GM23338 (cell line): Measurements from ENCODE around the gene TUBG2. TPM values are rescaled to one million over a fixed set of nuclear protein-coding genes. Genes with fewer than 3 reads are reported as not detected.

Experiments used
- ATAC-seq: fragments of 200-7000 bp; cut with Tn5 transposase; 3 replicates; pipeline ENCODE4 v1.9.1; 2020
- DNase-seq: peaks from one replicate; pipeline ENCODE4 v3.0.0-alpha.2; 2015; ENCODE audit warnings: low spot score
- H2AFZ ChIP-seq: fragments of 200-600 bp; sonication (generic); 2 replicates; pipeline ENCODE4 v1.8.0; 2016; ENCODE audit warnings: antibody characterized with exemption, mild to moderate bottlenecking, moderate library complexity
- H3F3A ChIP-seq: fragments of 200-600 bp; sonication (generic); replicated peaks from 2 replicates; pipeline ENCODE4 v1.8.0; 2017; ENCODE audit warnings: antibody characterized with exemption, mixed run types, low read depth
- H3K27ac ChIP-seq: fragments of 200-600 bp; sonication (generic); 2 replicates; pipeline ENCODE4 v1.6.1; 2016; ENCODE audit warnings: low read depth
- H3K27me3 ChIP-seq: fragments of 200-600 bp; sonication (generic); 2 replicates; pipeline ENCODE4 v1.8.0; 2016; ENCODE audit warnings: mild to moderate bottlenecking, mixed run types, moderate library complexity; ENCODE audit not compliant: insufficient read depth
- H3K36me3 ChIP-seq: fragments of 200-600 bp; sonication (generic); 2 replicates; pipeline ENCODE4 v1.8.0; 2016; ENCODE audit warnings: mild to moderate bottlenecking; ENCODE audit not compliant: insufficient read depth
- H3K4me1 ChIP-seq: fragments of 200-600 bp; sonication (generic); 2 replicates; pipeline ENCODE4 v1.8.0; 2016; ENCODE audit warnings: mild to moderate bottlenecking, moderate library complexity; ENCODE audit not compliant: insufficient read depth
- H3K4me2 ChIP-seq: fragments of 200-600 bp; sonication (generic); 2 replicates; pipeline ENCODE4 v1.7.1; 2017; ENCODE audit warnings: mixed run types
- H3K4me3 ChIP-seq: fragments of 200-600 bp; sonication (generic); 2 replicates; pipeline ENCODE4 v1.6.1; 2016; ENCODE audit warnings: mixed run types
- H3K79me2 ChIP-seq: fragments of 200-600 bp; sonication (generic); replicated peaks from 2 replicates; pipeline ENCODE4 v1.8.0; 2017; ENCODE audit warnings: mild to moderate bottlenecking; ENCODE audit not compliant: insufficient read depth
- H3K9me2 ChIP-seq: fragments of 200-600 bp; sonication (generic); 2 replicates; pipeline ENCODE4 v1.8.0; 2017; ENCODE audit not compliant: insufficient read depth
- H4K20me1 ChIP-seq: fragments of 200-600 bp; sonication (generic); replicated peaks from 2 replicates; pipeline ENCODE4 v1.8.0; 2017; ENCODE audit warnings: mild to moderate bottlenecking; ENCODE audit not compliant: insufficient read depth
- H3K27ac Mint-ChIP-seq: 2 replicates; pipeline ENCODE4 v1.8.0; 2020; ENCODE audit warnings: inconsistent platforms, mild to moderate bottlenecking, moderate library complexity, mixed read lengths
- H3K27me3 Mint-ChIP-seq: 3 replicates; pipeline ENCODE4 v1.8.0; 2022; ENCODE audit warnings: low read depth, mild to moderate bottlenecking, moderate library complexity, mixed read lengths, inconsistent platforms; ENCODE audit not compliant: insufficient read depth, poor library complexity
- H3K36me3 Mint-ChIP-seq: 3 replicates; pipeline ENCODE4 v1.8.0; 2021; ENCODE audit warnings: low read depth, mild to moderate bottlenecking, inconsistent platforms, moderate library complexity, mixed read lengths
- H3K4me1 Mint-ChIP-seq: 3 replicates; pipeline ENCODE4 v1.8.0; 2020; ENCODE audit warnings: mild to moderate bottlenecking, inconsistent platforms, mixed read lengths
- H3K4me3 Mint-ChIP-seq: 3 replicates; pipeline ENCODE4 v1.8.0; 2021; ENCODE audit warnings: moderate library complexity, mild to moderate bottlenecking, inconsistent platforms, mixed read lengths
- H3K9me3 Mint-ChIP-seq: 3 replicates; pipeline ENCODE4 v1.8.0; 2020; ENCODE audit warnings: moderate library complexity, mild to moderate bottlenecking, inconsistent platforms, mixed read lengths
- CREB1 ChIP-seq: fragments of 250-450 bp; sonication (Bioruptor Pico); IDR thresholded peaks from 2 replicates; pipeline ENCODE4 v1.5.0; 2020; ENCODE audit warnings: low read depth, mild to moderate bottlenecking, moderate library complexity
- EZH2 ChIP-seq: fragments of 200-600 bp; sonication (generic); IDR thresholded peaks from one replicate; pipeline ENCODE4 v1.8.0; 2017; ENCODE audit warnings: antibody characterized with exemption, mild to moderate bottlenecking, low read depth; ENCODE audit not compliant: unreplicated experiment
- STAT1 ChIP-seq: IDR thresholded peaks from one replicate; pipeline ENCODE4 v1.6.1; 2016; ENCODE audit warnings: antibody characterized with exemption; ENCODE audit not compliant: unreplicated experiment
- ZNF331 ChIP-seq: fragments of 250-450 bp; sonication (Bioruptor Pico); IDR thresholded peaks from 2 replicates; pipeline ENCODE4 v1.5.0; 2020; ENCODE audit warnings: low read depth, mild to moderate bottlenecking, moderate library complexity
- polyA plus RNA-seq: library from polyadenylated mRNA; unstranded; fragments of >200 nt; fragmentation: Nextera tagmentation; extraction: Ambion mirVana; gene quantifications from 2 replicates; pipeline ENCODE4 v1.2.1, GENCODE V29; 2016
- total RNA-seq: library from RNA; depleted of rRNA; stranded (reverse); fragments of >200 nt; shearing (Covaris generic); gene quantifications from 2 replicates; pipeline ENCODE4 v1.2.3, GENCODE V29; 2014
- TF ChIP-seq, protein P1 (sequence below), 2 experiments: fragments of 200-600 bp in 1 of 2; sonication (generic) in 1 of 2; conservative IDR thresholded peaks; 2 replicates each; pipeline versions ENCODE4 v1.5.1 to v1.6.1; 2016 to 2017; ENCODE audit warnings: antibody characterized with exemption in 2 of 2, low read depth in 2 of 2, mild to moderate bottlenecking in 2 of 2, moderate library complexity in 1 of 2
- TF ChIP-seq, protein P2 (sequence below): fragments of 250-450 bp; sonication (Bioruptor Pico); IDR thresholded peaks from 2 replicates; pipeline ENCODE4 v1.5.0; 2020; ENCODE audit warnings: mild to moderate bottlenecking, moderate library complexity

The TUBG2 gene
- total and polyA plus RNA-seq, 2 experiments from 2014 or later = 18.2 to 19.0 TPM

DNA sequence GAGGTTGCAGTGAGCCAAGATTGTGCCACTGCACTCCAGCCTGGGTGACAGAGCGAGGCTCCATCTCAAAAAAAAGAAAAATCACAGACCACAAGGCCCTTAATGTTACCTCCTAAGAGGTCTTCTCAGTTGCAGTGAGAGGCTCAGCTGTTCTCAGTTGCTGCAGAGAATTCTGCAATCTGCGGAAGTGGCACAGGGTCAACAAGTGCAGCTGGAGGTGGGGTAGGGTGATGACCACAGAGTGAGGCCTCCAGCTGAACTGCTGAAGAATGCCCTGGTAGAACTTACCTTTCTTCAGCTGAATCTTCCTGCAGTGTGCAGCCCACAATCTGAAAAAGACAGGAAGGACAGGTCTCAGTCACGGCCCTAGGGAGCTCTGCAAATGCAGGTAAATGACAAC is 49.5 kb downstream of the TUBG2 start (continued):
- TF ChIP-seq, protein P1, sequence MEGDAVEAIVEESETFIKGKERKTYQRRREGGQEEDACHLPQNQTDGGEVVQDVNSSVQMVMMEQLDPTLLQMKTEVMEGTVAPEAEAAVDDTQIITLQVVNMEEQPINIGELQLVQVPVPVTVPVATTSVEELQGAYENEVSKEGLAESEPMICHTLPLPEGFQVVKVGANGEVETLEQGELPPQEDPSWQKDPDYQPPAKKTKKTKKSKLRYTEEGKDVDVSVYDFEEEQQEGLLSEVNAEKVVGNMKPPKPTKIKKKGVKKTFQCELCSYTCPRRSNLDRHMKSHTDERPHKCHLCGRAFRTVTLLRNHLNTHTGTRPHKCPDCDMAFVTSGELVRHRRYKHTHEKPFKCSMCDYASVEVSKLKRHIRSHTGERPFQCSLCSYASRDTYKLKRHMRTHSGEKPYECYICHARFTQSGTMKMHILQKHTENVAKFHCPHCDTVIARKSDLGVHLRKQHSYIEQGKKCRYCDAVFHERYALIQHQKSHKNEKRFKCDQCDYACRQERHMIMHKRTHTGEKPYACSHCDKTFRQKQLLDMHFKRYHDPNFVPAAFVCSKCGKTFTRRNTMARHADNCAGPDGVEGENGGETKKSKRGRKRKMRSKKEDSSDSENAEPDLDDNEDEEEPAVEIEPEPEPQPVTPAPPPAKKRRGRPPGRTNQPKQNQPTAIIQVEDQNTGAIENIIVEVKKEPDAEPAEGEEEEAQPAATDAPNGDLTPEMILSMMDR (conservative IDR thresholded peaks at IDR 0.05; ENCODE audit: low read depth in 2 of 2) = no peak
- TF ChIP-seq STAT1 (no peak), EZH2 (no peak), ZNF331 (CRISPR knock-in tag) (no peak), CREB1 (CRISPR knock-in tag) (no peak)
- TF ChIP-seq, protein P2, sequence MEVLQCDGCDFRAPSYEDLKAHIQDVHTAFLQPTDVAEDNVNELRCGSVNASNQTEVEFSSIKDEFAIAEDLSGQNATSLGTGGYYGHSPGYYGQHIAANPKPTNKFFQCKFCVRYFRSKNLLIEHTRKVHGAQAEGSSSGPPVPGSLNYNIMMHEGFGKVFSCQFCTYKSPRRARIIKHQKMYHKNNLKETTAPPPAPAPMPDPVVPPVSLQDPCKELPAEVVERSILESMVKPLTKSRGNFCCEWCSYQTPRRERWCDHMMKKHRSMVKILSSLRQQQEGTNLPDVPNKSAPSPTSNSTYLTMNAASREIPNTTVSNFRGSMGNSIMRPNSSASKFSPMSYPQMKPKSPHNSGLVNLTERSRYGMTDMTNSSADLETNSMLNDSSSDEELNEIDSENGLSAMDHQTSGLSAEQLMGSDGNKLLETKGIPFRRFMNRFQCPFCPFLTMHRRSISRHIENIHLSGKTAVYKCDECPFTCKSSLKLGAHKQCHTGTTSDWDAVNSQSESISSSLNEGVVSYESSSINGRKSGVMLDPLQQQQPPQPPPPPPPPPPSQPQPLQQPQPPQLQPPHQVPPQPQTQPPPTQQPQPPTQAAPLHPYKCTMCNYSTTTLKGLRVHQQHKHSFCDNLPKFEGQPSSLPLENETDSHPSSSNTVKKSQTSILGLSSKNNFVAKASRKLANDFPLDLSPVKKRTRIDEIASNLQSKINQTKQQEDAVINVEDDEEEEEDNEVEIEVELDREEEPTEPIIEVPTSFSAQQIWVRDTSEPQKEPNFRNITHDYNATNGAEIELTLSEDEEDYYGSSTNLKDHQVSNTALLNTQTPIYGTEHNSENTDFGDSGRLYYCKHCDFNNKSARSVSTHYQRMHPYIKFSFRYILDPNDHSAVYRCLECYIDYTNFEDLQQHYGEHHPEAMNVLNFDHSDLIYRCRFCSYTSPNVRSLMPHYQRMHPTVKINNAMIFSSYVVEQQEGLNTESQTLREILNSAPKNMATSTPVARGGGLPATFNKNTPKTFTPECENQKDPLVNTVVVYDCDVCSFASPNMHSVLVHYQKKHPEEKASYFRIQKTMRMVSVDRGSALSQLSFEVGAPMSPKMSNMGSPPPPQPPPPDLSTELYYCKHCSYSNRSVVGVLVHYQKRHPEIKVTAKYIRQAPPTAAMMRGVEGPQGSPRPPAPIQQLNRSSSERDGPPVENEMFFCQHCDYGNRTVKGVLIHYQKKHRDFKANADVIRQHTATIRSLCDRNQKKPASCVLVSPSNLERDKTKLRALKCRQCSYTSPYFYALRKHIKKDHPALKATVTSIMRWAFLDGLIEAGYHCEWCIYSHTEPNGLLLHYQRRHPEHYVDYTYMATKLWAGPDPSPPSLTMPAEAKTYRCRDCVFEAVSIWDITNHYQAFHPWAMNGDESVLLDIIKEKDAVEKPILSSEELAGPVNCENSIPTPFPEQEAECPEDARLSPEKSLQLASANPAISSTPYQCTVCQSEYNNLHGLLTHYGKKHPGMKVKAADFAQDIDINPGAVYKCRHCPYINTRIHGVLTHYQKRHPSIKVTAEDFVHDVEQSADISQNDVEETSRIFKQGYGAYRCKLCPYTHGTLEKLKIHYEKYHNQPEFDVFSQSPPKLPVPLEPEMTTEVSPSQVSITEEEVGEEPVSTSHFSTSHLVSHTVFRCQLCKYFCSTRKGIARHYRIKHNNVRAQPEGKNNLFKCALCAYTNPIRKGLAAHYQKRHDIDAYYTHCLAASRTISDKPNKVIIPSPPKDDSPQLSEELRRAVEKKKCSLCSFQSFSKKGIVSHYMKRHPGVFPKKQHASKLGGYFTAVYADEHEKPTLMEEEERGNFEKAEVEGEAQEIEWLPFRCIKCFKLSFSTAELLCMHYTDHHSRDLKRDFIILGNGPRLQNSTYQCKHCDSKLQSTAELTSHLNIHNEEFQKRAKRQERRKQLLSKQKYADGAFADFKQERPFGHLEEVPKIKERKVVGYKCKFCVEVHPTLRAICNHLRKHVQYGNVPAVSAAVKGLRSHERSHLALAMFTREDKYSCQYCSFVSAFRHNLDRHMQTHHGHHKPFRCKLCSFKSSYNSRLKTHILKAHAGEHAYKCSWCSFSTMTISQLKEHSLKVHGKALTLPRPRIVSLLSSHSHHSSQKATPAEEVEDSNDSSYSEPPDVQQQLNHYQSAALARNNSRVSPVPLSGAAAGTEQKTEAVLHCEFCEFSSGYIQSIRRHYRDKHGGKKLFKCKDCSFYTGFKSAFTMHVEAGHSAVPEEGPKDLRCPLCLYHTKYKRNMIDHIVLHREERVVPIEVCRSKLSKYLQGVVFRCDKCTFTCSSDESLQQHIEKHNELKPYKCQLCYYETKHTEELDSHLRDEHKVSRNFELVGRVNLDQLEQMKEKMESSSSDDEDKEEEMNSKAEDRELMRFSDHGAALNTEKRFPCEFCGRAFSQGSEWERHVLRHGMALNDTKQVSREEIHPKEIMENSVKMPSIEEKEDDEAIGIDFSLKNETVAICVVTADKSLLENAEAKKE = no peak

DNA sequence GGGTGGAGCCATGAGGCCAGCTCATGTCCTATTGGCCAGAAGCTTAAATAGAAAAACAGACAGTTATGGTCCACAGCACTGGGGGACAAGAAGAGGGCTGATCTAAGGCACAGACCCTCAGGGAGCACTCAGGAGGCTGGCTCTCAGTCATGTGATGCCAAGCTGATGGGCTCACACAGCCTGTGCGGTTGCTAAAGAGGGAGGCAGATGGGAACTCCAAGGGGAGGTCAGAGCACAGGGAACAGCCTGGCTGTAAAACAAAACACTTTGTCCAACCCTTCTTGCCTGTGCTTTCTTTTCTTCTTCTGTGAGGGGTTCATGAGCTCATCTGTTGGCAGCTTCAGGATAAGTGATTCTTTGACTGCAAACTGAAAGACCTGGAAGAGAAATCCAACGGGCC is 50.5 kb downstream of the TUBG2 start:
- H3K79me2 ChIP-seq = no peaks in the 10 kb centered on the region
- Mint-ChIP-seq H3K9me3 (no peaks in the 10 kb centered on the region), H3K4me3 (no peak overlapping the region), H3K27ac (no peak overlapping the region), H3K4me1 (no peaks in the 10 kb centered on the region), H3K27me3 (no peaks in the 10 kb centered on the region), H3K36me3 (peaks cover 42% of the 10 kb centered on the region)
- no peaks in the 10 kb centered on the region for H3K4me1 ChIP-seq
- no peaks in the 10 kb centered on the region for H3K9me2 ChIP-seq
- H2AFZ ChIP-seq = no peak overlapping the region
- no peak overlapping the region for H3K4me2 ChIP-seq
- H3F3A ChIP-seq = no peaks in the 10 kb centered on the region
- DNase-seq = no peak
- H3K4me3 ChIP-seq = no peak overlapping the region
- H3K27ac ChIP-seq = no peak overlapping the region
- no peak for ATAC-seq
- H3K27me3 ChIP-seq = no peaks in the 10 kb centered on the region
- no peaks in the 10 kb centered on the region; the same call in 1 of the 2 replicates for H3K36me3 ChIP-seq
- no peaks in the 10 kb centered on the region; the same call in 1 of the 2 replicates for H4K20me1 ChIP-seq
- no peak for TF ChIP-seq CREB1 (CRISPR knock-in tag)
- no peak for TF ChIP-seq STAT1
- TF ChIP-seq EZH2 = no peak
- TF ChIP-seq, protein P2 = no peak
